ENCODE results near the gene CHPF. TPM values are rescaled to one million over a fixed set of nuclear protein-coding genes. Genes with fewer than 3 reads are reported as not detected.

Gene CHPF
- total RNA-seq, 1 donor from 2014 or later, result 285 TPM

GRCh38 chr2:219527472-219527871 lies 16.1 kb downstream of the CHPF start:
- Histone ChIP-seq H3K27me3 (ENCODE audit: control insufficient read depth, insufficient read depth, low read length) (peaks cover 50% of the 10 kb centered on the region), H3K4me3 (ENCODE audit: low read depth, low read length) (no peak overlapping the region)

GRCh38 chr2:219527076-219527394 lies 16.6 kb downstream of the CHPF start:
- TF ChIP-seq, protein P1, sequence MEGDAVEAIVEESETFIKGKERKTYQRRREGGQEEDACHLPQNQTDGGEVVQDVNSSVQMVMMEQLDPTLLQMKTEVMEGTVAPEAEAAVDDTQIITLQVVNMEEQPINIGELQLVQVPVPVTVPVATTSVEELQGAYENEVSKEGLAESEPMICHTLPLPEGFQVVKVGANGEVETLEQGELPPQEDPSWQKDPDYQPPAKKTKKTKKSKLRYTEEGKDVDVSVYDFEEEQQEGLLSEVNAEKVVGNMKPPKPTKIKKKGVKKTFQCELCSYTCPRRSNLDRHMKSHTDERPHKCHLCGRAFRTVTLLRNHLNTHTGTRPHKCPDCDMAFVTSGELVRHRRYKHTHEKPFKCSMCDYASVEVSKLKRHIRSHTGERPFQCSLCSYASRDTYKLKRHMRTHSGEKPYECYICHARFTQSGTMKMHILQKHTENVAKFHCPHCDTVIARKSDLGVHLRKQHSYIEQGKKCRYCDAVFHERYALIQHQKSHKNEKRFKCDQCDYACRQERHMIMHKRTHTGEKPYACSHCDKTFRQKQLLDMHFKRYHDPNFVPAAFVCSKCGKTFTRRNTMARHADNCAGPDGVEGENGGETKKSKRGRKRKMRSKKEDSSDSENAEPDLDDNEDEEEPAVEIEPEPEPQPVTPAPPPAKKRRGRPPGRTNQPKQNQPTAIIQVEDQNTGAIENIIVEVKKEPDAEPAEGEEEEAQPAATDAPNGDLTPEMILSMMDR (IDR thresholded peaks at IDR 0.05; ENCODE audit: insufficient read depth, low read length, poor library complexity, severe bottlenecking), result no peak
- H3K4me3 ChIP-seq (ENCODE audit: low read depth, low read length), result no peak overlapping the region
- DNase-seq (ENCODE audit: low read depth), result no peak
- H3K27me3 ChIP-seq (ENCODE audit: control insufficient read depth, insufficient read depth, low read length), result peaks cover 46% of the 10 kb centered on the region
- no peaks in the 10 kb centered on the region for H3K36me3 ChIP-seq (ENCODE audit: control insufficient read depth, insufficient read depth, low read length)

More at GRCh38 chr2:219527472-219527871, 16.1 kb downstream of the CHPF start:
- no peaks in the 10 kb centered on the region for H3K36me3 ChIP-seq (ENCODE audit: control insufficient read depth, insufficient read depth, low read length)
- TF ChIP-seq, protein P1 (IDR thresholded peaks at IDR 0.05; ENCODE audit: insufficient read depth, low read length, poor library complexity, severe bottlenecking), result no peak
- DNase-seq (ENCODE audit: low read depth), result no peak

- H3K36me3 ChIP-seq (ENCODE audit: control insufficient read depth, insufficient read depth, low read length), result no peaks in the 10 kb centered on the region
- H3K27me3 ChIP-seq (ENCODE audit: control insufficient read depth, insufficient read depth, low read length), result peaks cover 41% of the 10 kb centered on the region
- no peak overlapping the region for H3K4me3 ChIP-seq (ENCODE audit: low read depth, low read length)
- TF ChIP-seq, protein P1 (IDR thresholded peaks at IDR 0.05; ENCODE audit: insufficient read depth, low read length, poor library complexity, severe bottlenecking), result no peak
- no peak for DNase-seq (ENCODE audit: low read depth)
Measured at GRCh38 chr2:219526320-219527075, 17.1 kb downstream of the CHPF start.

DNA sequence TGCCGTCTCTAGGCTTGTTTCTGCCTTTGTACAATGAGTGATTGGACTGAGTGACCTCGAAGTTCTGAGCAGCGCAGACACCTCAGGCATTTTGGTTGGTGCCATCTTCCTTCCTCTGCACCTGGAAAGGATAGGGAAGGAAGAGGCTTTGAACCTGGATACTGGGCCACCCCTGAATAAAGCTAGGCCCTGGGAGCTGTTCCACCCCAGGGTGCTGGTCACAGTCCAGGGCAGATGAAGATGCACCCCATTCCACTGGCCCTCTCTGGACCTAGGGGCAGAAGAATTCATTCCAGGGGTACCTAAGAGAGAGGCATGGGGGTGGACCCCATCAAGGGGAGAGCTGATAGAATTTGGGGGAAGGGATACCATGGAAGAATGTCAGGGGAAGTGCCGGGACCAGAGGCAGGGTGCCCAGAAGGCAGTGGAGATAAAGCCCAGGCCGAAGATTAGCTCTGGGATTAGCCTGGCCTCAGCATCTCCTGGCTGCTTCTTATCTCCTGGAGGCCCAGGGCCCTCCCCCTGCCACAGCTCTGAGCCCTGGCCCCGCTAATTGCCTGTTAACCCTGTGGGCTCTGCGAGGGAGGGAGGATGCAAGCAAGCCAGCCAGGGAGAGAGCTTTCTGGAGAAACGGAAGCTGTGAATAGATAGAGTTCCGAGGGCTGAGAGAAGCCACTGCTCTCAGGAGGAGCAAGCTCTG lies 17.9 kb downstream of the CHPF start:
- no peak for DNase-seq (ENCODE audit: low read depth)
- TF ChIP-seq, protein P1 (IDR thresholded peaks at IDR 0.05; ENCODE audit: insufficient read depth, low read length, poor library complexity, severe bottlenecking), result no peak
- peaks cover 39% of the 10 kb centered on the region for H3K27me3 ChIP-seq (ENCODE audit: control insufficient read depth, insufficient read depth, low read length)
- H3K4me3 ChIP-seq (ENCODE audit: low read depth, low read length), result no peak overlapping the region
- H3K36me3 ChIP-seq (ENCODE audit: control insufficient read depth, insufficient read depth, low read length), result no peaks in the 10 kb centered on the region

DNA sequence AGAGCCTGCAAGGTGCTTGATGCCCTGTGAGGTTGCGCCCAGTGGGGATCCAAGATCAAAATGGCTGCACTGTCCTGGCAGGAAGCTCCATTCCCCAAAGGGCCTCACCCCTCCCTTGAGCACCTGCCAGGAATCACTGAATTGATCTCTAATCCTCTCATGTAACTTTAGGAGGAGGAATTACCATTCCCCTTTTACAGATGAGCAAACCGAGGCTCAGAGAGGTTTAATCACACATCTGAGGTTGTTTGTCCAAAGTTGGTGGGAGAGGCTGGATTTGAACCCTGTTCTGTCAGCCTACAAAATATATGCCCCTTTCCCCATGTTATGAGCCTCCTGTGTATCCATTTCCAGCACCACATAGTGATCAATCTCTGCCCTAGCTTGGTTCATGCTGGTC lies 18.8 kb downstream of the CHPF start:
- Histone ChIP-seq H3K27me3 (ENCODE audit: control insufficient read depth, insufficient read depth, low read length) (peaks cover 37% of the 10 kb centered on the region), H3K36me3 (ENCODE audit: control insufficient read depth, insufficient read depth, low read length) (no peaks in the 10 kb centered on the region), H3K4me3 (ENCODE audit: low read depth, low read length) (no peak overlapping the region)
- TF ChIP-seq, protein P1 (IDR thresholded peaks at IDR 0.05; ENCODE audit: insufficient read depth, low read length, poor library complexity, severe bottlenecking), result no peak
- no peak for DNase-seq (ENCODE audit: low read depth)
